Measurements from ENCODE around the gene PFDN1.

The PFDN1 gene

GRCh38 chr5:140238756-140239155 lies 64.1 kb downstream of the PFDN1 start:
- no peak for DNase-seq (ENCODE audit: low spot score)

DNA sequence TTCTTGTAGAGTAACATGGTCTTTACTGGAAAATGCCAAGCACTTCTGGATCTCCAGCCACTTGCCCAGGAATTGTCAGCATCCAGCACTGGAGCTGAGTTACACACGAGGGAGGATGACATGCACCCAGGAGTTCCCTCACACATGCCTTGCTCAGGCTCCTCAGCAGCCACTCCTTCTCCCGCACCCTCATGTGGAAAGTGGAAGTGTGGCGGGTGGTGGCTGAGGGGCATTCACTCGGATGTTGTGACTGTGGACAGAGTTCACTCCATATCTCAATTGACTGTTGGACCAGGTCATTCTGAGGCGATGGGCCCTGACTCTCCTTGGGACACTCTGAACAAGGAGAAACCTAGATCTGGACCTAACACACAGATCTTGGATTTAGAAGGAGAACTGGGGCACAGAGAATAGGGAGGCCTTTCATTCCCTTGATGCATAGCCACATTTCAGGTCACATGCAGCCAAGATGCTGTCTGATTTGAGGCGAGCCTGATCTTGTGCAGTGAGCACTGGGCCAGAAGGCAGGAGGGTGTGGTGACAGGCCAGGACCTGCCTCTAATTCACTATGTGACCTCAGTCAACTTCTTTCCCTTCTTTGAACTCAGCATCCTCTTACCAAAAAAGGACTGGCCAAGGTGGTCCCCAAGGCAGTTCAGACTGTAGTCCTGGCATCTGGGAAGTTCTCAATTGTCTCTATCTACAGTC lies 65.9 kb downstream of the PFDN1 start:
- DNase-seq (ENCODE audit: low spot score) = no peak

- no peak for DNase-seq (ENCODE audit: low spot score)
Observed at GRCh38 chr5:140235791-140236551, 66.9 kb downstream of the PFDN1 start.

DNA sequence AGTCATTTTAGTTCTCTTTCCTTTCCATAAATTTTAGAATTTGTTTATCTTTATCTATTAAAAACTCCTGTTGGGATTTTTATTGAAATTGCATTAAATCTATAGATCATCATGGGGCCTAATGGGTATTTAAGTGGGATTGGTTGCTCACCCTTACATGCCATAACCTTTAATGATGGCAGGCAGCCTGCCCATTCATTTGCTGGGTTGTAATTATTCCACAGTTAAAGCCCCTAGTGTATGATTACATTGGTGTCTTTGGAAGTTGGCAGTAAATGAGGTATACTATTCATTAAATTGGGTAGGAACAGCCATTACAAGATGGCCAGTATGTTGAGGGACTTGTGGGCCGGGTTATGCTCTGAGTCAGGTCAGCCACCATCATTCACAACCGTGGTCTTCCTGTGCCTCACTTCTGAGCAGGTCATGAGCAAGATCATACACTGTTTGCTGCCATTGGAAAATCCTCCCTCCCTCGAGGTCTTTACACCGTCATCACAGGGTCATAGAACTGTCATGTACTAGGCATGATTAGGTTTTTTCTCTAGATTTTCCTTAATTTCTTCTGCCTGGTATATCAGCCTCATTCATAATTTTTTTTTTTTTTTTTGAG lies 68.4 kb downstream of the PFDN1 start:
- DNase-seq (ENCODE audit: low spot score) = no peak

DNA sequence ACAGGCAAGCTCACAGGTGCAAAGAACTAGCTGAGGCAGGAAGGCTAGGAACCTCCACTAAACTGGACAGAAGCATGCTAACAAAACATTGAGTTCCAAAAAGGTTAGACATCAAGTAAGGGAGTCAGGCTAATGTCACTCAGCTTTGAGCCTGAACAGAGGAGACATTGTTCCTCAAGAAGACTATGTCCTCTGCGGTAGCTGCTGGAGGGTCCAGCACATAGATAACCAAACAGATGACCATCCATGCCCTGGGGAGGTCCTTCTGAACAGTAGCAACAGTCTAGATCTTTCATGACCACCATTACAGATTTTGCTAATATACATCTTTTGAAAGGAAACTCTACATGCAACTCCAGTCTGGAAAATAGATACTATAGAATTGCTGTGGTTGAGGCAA lies 70.2 kb downstream of the PFDN1 start:
- no peak for DNase-seq (ENCODE audit: low spot score)

- no peak for DNase-seq (ENCODE audit: low spot score)
Observed at GRCh38 chr5:140230373-140230772, 72.5 kb downstream of the PFDN1 start.

DNA sequence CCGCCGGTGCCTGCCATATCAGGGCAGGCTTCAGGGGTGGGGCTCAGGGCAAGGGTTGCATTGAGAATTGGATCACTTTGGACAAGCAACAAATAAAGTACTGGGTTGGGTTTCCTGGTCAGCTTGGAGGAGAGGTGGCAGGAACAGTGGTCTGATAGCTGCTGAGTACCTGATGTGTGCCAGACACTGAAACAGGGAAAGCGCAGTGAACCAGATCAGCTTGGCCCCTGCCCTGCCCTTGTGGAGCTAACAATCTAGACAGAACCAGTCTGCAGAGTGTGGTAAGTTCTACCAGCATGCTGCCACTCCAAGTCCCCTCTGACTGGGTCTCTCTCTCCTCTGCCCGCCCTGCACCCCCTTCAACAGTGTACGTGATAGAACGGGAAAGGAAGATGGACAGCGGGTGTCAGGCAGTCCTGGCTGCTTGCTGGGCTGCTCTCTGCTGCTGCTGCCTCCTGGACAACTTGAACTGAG lies 74.5 kb downstream of the PFDN1 start:
- DNase-seq (ENCODE audit: low spot score) = no peak

- no peak for DNase-seq (ENCODE audit: low spot score)
Observed at GRCh38 chr5:140227046-140227445, 75.9 kb downstream of the PFDN1 start.

GRCh38 chr5:140225396-140225795 lies 77.5 kb downstream of the PFDN1 start:
- DNase-seq (ENCODE audit: low spot score) = no peak

DNA sequence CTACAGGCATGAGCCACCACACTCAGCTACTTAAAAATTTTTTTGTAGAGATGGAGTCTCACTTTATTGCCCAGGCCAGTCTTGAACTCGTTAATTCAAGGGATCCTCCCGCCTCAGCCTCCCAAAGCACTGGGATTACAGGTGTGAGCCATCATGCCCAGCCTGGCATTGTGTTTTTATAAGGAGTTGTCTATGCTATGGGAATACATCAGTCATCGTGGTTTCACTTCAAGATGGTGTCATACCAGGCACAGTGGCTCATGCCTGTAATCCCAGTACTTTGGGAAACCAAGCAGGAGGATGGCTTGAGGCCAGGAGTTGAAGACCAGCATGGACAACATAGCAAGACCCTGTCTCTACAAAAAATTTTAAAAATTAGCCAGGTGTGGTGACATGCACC lies 78.2 kb downstream of the PFDN1 start:
- DNase-seq (ENCODE audit: low spot score) = no peak

GRCh38 chr5:140223567-140223966 lies 79.3 kb downstream of the PFDN1 start:
- no peak for DNase-seq (ENCODE audit: low spot score)

- no peak for DNase-seq (ENCODE audit: low spot score)
Observed at GRCh38 chr5:140222416-140222815, 80.5 kb downstream of the PFDN1 start.

DNA sequence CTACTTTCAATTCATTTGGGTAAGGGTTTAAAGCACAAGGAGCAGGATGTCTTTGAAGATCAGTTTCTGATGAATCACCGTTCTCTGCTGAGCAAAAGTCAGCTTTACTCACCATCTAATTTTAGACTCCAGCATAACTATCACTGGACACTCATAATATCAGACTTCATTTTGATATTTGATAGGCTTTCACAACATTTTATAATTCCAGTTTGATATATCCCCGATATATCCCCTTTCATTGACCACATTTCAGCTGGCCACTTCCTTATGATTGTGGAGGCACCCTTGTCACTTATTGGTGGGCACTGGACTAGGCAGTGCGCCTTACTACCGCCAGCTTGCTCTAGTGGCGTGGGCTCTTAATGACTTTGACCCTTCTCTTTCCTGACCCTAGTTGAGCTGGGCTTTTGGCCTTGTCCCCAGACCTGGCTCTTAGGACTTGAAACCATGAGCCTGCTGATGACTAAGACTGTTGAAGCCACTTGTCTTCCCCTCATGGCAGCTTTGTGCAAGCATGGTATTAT lies 81.1 kb downstream of the PFDN1 start:
- DNase-seq (ENCODE audit: low spot score) = peak; percentile 82

DNA sequence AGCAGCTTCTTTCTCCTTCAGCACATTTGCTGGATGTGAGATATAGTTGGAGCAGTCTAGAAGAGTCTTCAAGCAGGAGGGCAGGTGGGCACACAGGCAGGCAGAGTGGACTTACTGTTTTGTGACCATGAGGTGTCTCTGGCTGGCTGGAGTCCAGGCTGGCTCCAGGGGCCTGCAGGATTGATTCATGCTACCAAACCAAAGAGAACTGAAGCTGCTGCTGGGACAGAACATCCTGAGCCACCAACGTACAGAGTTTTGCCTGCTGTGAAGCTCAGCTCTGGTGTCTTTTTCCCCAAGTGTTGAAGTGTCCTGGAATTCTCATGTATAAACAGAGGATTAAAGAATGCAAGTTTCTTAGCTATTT lies 82.2 kb downstream of the PFDN1 start:
- no peak for DNase-seq (ENCODE audit: low spot score)

DNA sequence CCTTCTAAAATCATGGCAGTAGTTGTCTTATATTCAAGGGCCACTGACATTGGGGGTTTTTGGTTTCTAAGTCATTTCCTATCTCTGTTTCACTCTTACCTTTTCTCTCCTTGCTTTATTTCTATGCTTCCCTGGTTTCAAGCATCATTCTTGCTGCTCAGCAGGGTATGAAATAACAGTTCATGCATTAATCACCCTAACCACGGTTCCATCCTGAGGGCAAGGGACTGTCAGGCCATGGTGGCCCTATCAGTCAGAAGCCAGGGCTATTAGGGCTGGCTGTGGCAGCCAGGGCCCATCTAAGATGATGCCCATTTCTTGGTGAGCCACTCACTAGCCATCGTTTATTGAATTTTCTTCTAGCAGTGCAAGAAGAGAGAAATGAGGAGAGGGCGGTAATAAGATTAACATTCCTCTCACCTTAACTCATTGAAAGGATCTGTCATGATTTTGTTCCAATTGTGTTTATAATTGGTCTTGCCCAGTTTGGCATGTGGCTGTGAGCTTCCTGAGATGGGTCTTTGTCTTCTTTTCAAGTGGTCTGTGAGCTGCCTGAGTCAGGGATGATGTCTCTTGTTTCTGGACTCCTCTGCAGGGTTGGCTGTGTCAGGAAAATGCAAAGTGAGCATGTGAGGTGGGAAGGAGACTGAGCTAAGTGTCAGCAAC lies 82.7 kb downstream of the PFDN1 start:
- no peak for DNase-seq (ENCODE audit: low spot score)

GRCh38 chr5:140219068-140219991 lies 83.6 kb downstream of the PFDN1 start:
- no peak for DNase-seq (ENCODE audit: low spot score)

DNA sequence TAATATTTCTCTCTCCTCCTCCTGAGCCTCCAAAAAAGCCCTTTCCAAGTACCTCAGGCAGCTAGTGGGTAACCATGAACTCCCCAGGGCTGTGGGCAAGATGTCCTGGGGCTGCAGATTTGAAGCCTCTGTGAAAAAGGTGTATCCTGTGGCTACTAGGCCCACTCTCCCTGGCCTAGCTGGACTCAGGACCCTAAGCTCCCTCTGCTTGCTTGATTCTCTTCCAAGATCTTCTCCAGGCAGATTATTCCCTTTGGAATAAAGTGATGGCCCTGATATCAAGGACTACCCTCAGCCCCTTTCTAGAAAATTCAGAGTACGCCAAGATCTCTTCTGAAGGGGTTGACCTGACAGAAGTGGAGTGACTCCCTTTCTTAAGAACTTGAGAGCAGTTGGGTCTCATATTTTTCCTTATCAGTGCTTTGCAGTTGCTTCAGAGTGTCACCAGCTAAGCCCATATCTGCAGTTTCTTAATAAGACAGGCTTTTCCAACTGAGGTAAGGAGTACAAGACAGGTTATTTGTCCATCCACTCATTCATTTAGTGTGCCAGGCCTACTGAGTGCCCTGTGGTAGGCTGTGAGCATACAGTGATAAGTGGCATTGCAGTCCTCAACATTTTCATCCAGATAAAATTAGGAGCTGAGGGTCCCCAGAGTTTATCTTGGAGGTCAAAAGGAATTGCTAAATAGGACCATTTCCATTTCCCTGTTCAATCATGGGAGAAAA lies 85.4 kb downstream of the PFDN1 start:
- no peak for DNase-seq (ENCODE audit: low spot score)

GRCh38 chr5:140216478-140217074 lies 86.3 kb downstream of the PFDN1 start:
- DNase-seq (ENCODE audit: low spot score) = no peak

GRCh38 chr5:140215276-140215675 lies 87.6 kb downstream of the PFDN1 start:
- DNase-seq (ENCODE audit: low spot score) = no peak

GRCh38 chr5:140214831-140215230 lies 88.1 kb downstream of the PFDN1 start:
- no peak for DNase-seq (ENCODE audit: low spot score)
